GM23248 (cell line): ENCODE results near the gene HOXB3. TPM values are rescaled to one million over a fixed set of nuclear protein-coding genes. Genes with fewer than 3 reads are reported as not detected.

Experiments
- DNase-seq: peaks from one replicate; pipeline ENCODE4 v3.0.0-alpha.2; 2015
- H2AFZ ChIP-seq: fragments of 200-600 bp; sonication (generic); 2 replicates; pipeline ENCODE4 v1.6.1; 2016; ENCODE audit warnings: antibody characterized with exemption
- H3F3A ChIP-seq: fragments of 200-600 bp; sonication (generic); 2 replicates; pipeline ENCODE4 v1.6.1; 2016; ENCODE audit warnings: mild to moderate bottlenecking, antibody characterized with exemption, mixed run types; ENCODE audit not compliant: insufficient read depth
- H3K27ac ChIP-seq: fragments of 200-600 bp; sonication (generic); 2 replicates; pipeline ENCODE4 v1.5.1; 2016; ENCODE audit warnings: mild to moderate bottlenecking
- H3K27me3 ChIP-seq: fragments of 200-600 bp; sonication (generic); replicated peaks from 2 replicates; pipeline ENCODE4 v1.6.1; 2016; ENCODE audit warnings: mild to moderate bottlenecking; ENCODE audit not compliant: insufficient read depth
- H3K36me3 ChIP-seq: fragments of 200-600 bp; sonication (generic); 2 replicates; pipeline ENCODE4 v1.6.1; 2016; ENCODE audit warnings: low read depth, mild to moderate bottlenecking
- H3K4me1 ChIP-seq: fragments of 200-600 bp; sonication (generic); 2 replicates; pipeline ENCODE4 v1.6.1; 2016; ENCODE audit warnings: mild to moderate bottlenecking; ENCODE audit not compliant: insufficient read depth
- H3K4me2 ChIP-seq: fragments of 200-600 bp; sonication (generic); one replicate; pipeline ENCODE4 v1.6.1; 2016; ENCODE audit warnings: mild to moderate bottlenecking; ENCODE audit not compliant: unreplicated experiment
- H3K4me3 ChIP-seq: fragments of 200-600 bp; sonication (generic); 2 replicates; pipeline ENCODE4 v1.5.1; 2016; ENCODE audit warnings: mild to moderate bottlenecking
- H3K79me2 ChIP-seq: fragments of 200-600 bp; sonication (generic); 2 replicates; pipeline ENCODE4 v1.6.1; 2016; ENCODE audit warnings: mild to moderate bottlenecking; ENCODE audit not compliant: insufficient read depth
- H3K9ac ChIP-seq: fragments of 200-600 bp; sonication (generic); 2 replicates; pipeline ENCODE4 v1.6.1; 2016; ENCODE audit warnings: mild to moderate bottlenecking
- H3K9me2 ChIP-seq: fragments of 200-600 bp; sonication (generic); 2 replicates; pipeline ENCODE4 v1.6.1; 2016; ENCODE audit warnings: mixed run types, mild to moderate bottlenecking, moderate library complexity; ENCODE audit not compliant: insufficient read depth
- H3K9me3 ChIP-seq: fragments of 200-600 bp; sonication (generic); one replicate; pipeline ENCODE4 v1.6.1; 2017; ENCODE audit warnings: low read depth
- H4K20me1 ChIP-seq: fragments of 200-600 bp; sonication (generic); 2 replicates; pipeline ENCODE4 v1.6.0; 2016; ENCODE audit not compliant: insufficient read depth
- EZH2 ChIP-seq: fragments of 200-600 bp; sonication (generic); IDR thresholded peaks from 2 replicates; pipeline ENCODE4 v1.6.1; 2018; ENCODE audit warnings: antibody characterized with exemption, mild to moderate bottlenecking; ENCODE audit not compliant: insufficient read depth, poor library complexity, severe bottlenecking
- EZH2phosphoT487 ChIP-seq: fragments of 200-600 bp; sonication (generic); IDR thresholded peaks from 2 replicates; pipeline ENCODE4 v1.6.1; 2018; ENCODE audit warnings: antibody characterized with exemption, moderate library complexity, mild to moderate bottlenecking, low read depth; ENCODE audit not compliant: insufficient read depth
- WGBS, 2 experiments: methylation state at CpG; one replicate each; pipeline ENCODE4 v1.1.6; 2015 to 2017; ENCODE audit warnings: low lambda C conversion rate in 2 of 2, low coverage in 1 of 2; ENCODE audit errors: missing lambda C conversion rate in 2 of 2; 5-methylcytosine and 5-hydroxymethylcytosine counted together
- in situ Hi-C: fragments of 300-500 bp; cut with MboI; formaldehyde crosslinking; loops from 2 replicates; pipeline ENCODE4 v1.15.0; 2020
- polyA plus RNA-seq: library from polyadenylated mRNA; unstranded; fragments of >200 nt; fragmentation: Nextera tagmentation; extraction: Ambion mirVana; gene quantifications from 2 replicates; pipeline ENCODE4 v1.2.1, GENCODE V29; 2016
- total RNA-seq: library from RNA; depleted of rRNA; stranded (reverse); fragments of >200 nt; shearing (Covaris generic); gene quantifications from 2 replicates; pipeline ENCODE4 v1.2.3, GENCODE V29; 2014

Gene HOXB3
- total and polyA plus RNA-seq, 2 experiments from 2014 or later = 1.9 to 2.4 TPM

- no peaks in the 10 kb centered on the region for H3F3A ChIP-seq
- H3K4me1 ChIP-seq = no peaks in the 10 kb centered on the region
- TF ChIP-seq EZH2phosphoT487 (no peak), EZH2 (no peak)
- H3K4me3 ChIP-seq = no peak overlapping the region
- H3K9me3 ChIP-seq = no peaks in the 10 kb centered on the region
- H3K27ac ChIP-seq = no peak overlapping the region
- in situ Hi-C loops = no loop called here
- H3K9me2 ChIP-seq = no peaks in the 10 kb centered on the region
- no peaks in the 10 kb centered on the region for H4K20me1 ChIP-seq
- H3K79me2 ChIP-seq = no peaks in the 10 kb centered on the region
- peaks cover 96% of the 10 kb centered on the region for H3K27me3 ChIP-seq
- no peak overlapping the region for H3K9ac ChIP-seq
- H3K4me2 ChIP-seq = no peak overlapping the region
- no peaks in the 10 kb centered on the region for H3K36me3 ChIP-seq
- 23 to 27% methylated on average over 11 of the region's 11 CpGs for WGBS, 2 experiments
- H2AFZ ChIP-seq = no peak overlapping the region
- no peak for DNase-seq
These were observed 32.8 kb upstream of the HOXB3 start for GRCh38 chr17:48622857-48623256.

GRCh38 chr17:48621410-48622392 is 31.7 kb upstream of the HOXB3 start:
- H3F3A ChIP-seq = no peaks in the 10 kb centered on the region
- H3K4me1 ChIP-seq = no peaks in the 10 kb centered on the region
- no peaks in the 10 kb centered on the region for H3K9me2 ChIP-seq
- no peak for DNase-seq
- 13 to 20% methylated on average over 40 to 41 of the region's 41 CpGs for WGBS, 2 experiments
- H3K4me3 ChIP-seq = no peak overlapping the region
- H3K36me3 ChIP-seq = no peaks in the 10 kb centered on the region
- TF ChIP-seq EZH2phosphoT487 (peak; percentile 21; the same call in 1 of the 2 replicates), EZH2 (peak; percentile 4)
- no peak overlapping the region for H3K27ac ChIP-seq
- H3K4me2 ChIP-seq = no peak overlapping the region
- H3K9me3 ChIP-seq = no peaks in the 10 kb centered on the region
- no peaks in the 10 kb centered on the region for H3K79me2 ChIP-seq
- H4K20me1 ChIP-seq = no peaks in the 10 kb centered on the region
- no peak overlapping the region for H2AFZ ChIP-seq
- H3K27me3 ChIP-seq = peaks cover 96% of the 10 kb centered on the region
- no peak overlapping the region for H3K9ac ChIP-seq
- in situ Hi-C loops = no loop called here

- H3K27me3 ChIP-seq = peaks cover 98% of the 10 kb centered on the region
- H3K9me3 ChIP-seq = no peaks in the 10 kb centered on the region
- no peak overlapping the region for H3K9ac ChIP-seq
- no peak overlapping the region for H3K4me2 ChIP-seq
- no peaks in the 10 kb centered on the region for H3K79me2 ChIP-seq
- no peak overlapping the region for H2AFZ ChIP-seq
- no peak overlapping the region for H3K4me3 ChIP-seq
- H3F3A ChIP-seq = no peaks in the 10 kb centered on the region
- WGBS, 2 experiments = 31 to 37% methylated on average over 6 of the region's 6 CpGs
- no peaks in the 10 kb centered on the region for H3K9me2 ChIP-seq
- no peaks in the 10 kb centered on the region for H4K20me1 ChIP-seq
- DNase-seq = no peak
- no peaks in the 10 kb centered on the region for H3K36me3 ChIP-seq
- H3K4me1 ChIP-seq = no peaks in the 10 kb centered on the region
- TF ChIP-seq EZH2phosphoT487 = no peak
- no peak for TF ChIP-seq EZH2
- in situ Hi-C loops = no loop called here
- H3K27ac ChIP-seq = no peak overlapping the region
These were observed 30.6 kb upstream of the HOXB3 start for GRCh38 chr17:48620461-48621139.

- in situ Hi-C loops = no loop called here
These were observed 29.9 kb upstream of the HOXB3 start for GRCh38 chr17:48619826-48620449.

More at GRCh38 chr17:48619826-48620449, 29.9 kb upstream of the HOXB3 start:
- no peak for TF ChIP-seq EZH2
- TF ChIP-seq EZH2phosphoT487 = no peak
- H3K27me3 ChIP-seq = peaks cover 98% of the 10 kb centered on the region
- H3K4me1 ChIP-seq = no peaks in the 10 kb centered on the region
- WGBS, 2 experiments = 31 to 36% methylated on average over 31 to 32 of the region's 32 CpGs
- no peak overlapping the region for H3K4me3 ChIP-seq
- H3K36me3 ChIP-seq = no peaks in the 10 kb centered on the region
- no peaks in the 10 kb centered on the region for H3K79me2 ChIP-seq
- no peaks in the 10 kb centered on the region for H4K20me1 ChIP-seq
- no peak overlapping the region for H3K4me2 ChIP-seq
- H3K9me2 ChIP-seq = no peaks in the 10 kb centered on the region
- no peak overlapping the region for H3K27ac ChIP-seq
- no peak overlapping the region for H3K9ac ChIP-seq
- H3F3A ChIP-seq = no peaks in the 10 kb centered on the region
- no peak overlapping the region for H2AFZ ChIP-seq
- no peak for DNase-seq
- no peaks in the 10 kb centered on the region for H3K9me3 ChIP-seq
